SK-N-SH (cell line): Measurements from ENCODE around the gene SCN2A.

Source experiments
- CTCF ChIP-seq: fragments of 200-600 bp; sonication (generic); IDR thresholded peaks from 2 replicates; pipeline ENCODE4 v1.6.1; 2017; ENCODE audit warnings: antibody characterized with exemption, mild to moderate bottlenecking, moderate library complexity
- EP300 ChIP-seq, 2 experiments: IDR thresholded peaks; 2 replicates each; pipeline versions ENCODE4 v1.4.0 to v1.6.1; 2012; ENCODE audit warnings: borderline replicate concordance in 1 of 2, low read depth in 1 of 2, low read length in 1 of 2
- MAX ChIP-seq: IDR thresholded peaks from 2 replicates; pipeline ENCODE4 v1.4.0; 2012; ENCODE audit warnings: low read depth
- RAD21 ChIP-seq: IDR thresholded peaks from 2 replicates; pipeline ENCODE4 v1.6.1; 2012; ENCODE audit warnings: mild to moderate bottlenecking, low read length

GRCh38 chr2:165273176-165273575 lies 34.0 kb downstream of the SCN2A start:
- TF ChIP-seq EP300 (IDR thresholded peaks at IDR 0.05; ENCODE audit: borderline replicate concordance in 1 of 2, low read depth in 1 of 2, low read length in 1 of 2) (no peak), MAX (no peak), CTCF (no peak), RAD21 (no peak)
